ENCODE measurements around the gene SLIT3. TPM values are rescaled to one million over a fixed set of nuclear protein-coding genes. Genes with fewer than 3 reads are reported as not detected.

SLIT3 gene
- total and polyA plus RNA-seq, 9 of the 15 experiments (the other 6 are each of a cell fraction or from before 2014, with no cell fraction given), result 0.01 to 0.04 TPM; not detected in 7

DNA sequence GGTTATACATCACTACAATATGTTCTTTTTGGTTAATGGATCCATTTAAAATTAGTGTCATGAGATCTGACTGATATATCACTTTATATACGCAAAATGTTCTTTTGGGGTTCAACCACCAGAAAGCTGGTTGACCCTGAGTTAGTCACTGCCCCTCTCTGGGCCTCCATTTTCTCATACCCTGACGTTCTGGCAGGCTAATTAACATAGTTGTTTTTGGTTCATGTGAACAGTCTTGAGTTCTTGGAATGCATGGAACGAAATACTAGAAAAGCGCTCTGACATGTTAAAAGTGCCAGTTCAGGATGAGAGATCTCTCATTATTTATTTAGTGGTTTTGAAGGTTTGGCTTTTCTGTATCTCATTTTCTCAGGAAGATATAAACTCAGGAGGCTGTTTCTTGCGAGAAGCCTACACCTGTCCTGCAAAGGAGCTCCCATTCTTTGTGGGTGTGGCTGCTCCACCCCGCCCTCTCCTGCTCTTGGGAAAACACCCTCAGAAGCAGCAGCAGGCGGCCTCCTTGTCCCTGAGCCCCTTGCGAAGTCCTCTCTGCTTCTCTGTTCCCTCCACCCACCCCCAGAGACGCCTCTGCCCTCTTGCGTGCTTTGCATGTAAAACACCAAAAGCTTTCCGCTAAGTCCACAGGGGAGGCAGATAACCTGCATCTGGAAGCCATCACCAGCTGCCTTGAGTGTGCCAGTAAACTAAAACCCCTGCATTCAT, 419.4 kb downstream of the SLIT3 start:
- no peak for FAIRE-seq
- no peaks in the 10 kb centered on the region for H3K79me2 ChIP-seq (ENCODE audit: control insufficient read depth, insufficient read depth, low read length)
- no peaks in the 10 kb centered on the region for H3K9me1 ChIP-seq (ENCODE audit: control insufficient read depth, insufficient read depth, low read length)
- ChIA-PET CTCF (ENCODE audit: low intra/inter-chr PET ratio) (no interaction called here), POLR2A (interaction anchor here (0.6 to 1.5 kb wide), 2 partner anchors 18 to 120 kb away, joined by 3 to 4 read pairs; no protein-coding TSS in a partner anchor)
- no peaks in the 10 kb centered on the region for H3K9me3 ChIP-seq (replicated peaks; ENCODE audit: control insufficient read depth, insufficient read depth, low read depth, low read length)
- ATAC-seq, result peak; percentile 72
- peak; percentile 13 to 18 (median 14) for DNase-seq (ENCODE audit: extremely low read depth in 1 of 4, low spot score in 3 of 4)
- in situ Hi-C loops (cut with MboI), result no loop called here
- no peak overlapping the region for H3K4me3 ChIP-seq
- H3K36me3 ChIP-seq (ENCODE audit: control insufficient read depth, insufficient read depth, low read length), result no peaks in the 10 kb centered on the region
- H3K27ac ChIP-seq (ENCODE audit: extremely low read depth, low read depth, low read length), result no peak overlapping the region
- no peak overlapping the region for H2AFZ ChIP-seq (ENCODE audit: low read depth, low read length)
- TF ChIP-seq CTCF (IDR thresholded peaks at IDR 0.05 in 2 of 3, conservative IDR thresholded peaks at IDR 0.05 in 1 of 3; ENCODE audit: insufficient read depth in 2 of 3, low read depth in 1 of 3, low read length in 3 of 3) (peak in 2 of 3 experiments; percentile 19 to 25; a peak in 1 of 6 replicates), RAD21 (CRISPR knock-in tag; conservative IDR thresholded peaks at IDR 0.05 in 1 of 2, IDR thresholded peaks at IDR 0.05 in 1 of 2) (peak; percentile 35 to 39)
- TF ChIP-seq, protein P1, sequence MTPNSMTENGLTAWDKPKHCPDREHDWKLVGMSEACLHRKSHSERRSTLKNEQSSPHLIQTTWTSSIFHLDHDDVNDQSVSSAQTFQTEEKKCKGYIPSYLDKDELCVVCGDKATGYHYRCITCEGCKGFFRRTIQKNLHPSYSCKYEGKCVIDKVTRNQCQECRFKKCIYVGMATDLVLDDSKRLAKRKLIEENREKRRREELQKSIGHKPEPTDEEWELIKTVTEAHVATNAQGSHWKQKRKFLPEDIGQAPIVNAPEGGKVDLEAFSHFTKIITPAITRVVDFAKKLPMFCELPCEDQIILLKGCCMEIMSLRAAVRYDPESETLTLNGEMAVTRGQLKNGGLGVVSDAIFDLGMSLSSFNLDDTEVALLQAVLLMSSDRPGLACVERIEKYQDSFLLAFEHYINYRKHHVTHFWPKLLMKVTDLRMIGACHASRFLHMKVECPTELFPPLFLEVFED (CRISPR knock-in tag; conservative IDR thresholded peaks at IDR 0.05), result no peak
- peaks cover 5 to 48% of the 10 kb centered on the region in 2 experiments; a peak in 4 of 5 replicates for H3K27me3 ChIP-seq (ENCODE audit: control insufficient read depth in 2 of 2, insufficient read depth in 2 of 2, low read length in 2 of 2)
- intact Hi-C loops (cut with micrococcal nuclease), result no loop called here
- BruUV-seq (replicated peaks), result no TSS peak
- H4K20me1 ChIP-seq (replicated peaks; ENCODE audit: control insufficient read depth, insufficient read depth, low read length), result no peaks in the 10 kb centered on the region; the same call in 1 of the 2 replicates
- H3K4me2 ChIP-seq (ENCODE audit: insufficient read depth, low read length), result no peak overlapping the region
- H3K9ac ChIP-seq (ENCODE audit: insufficient read depth in 1 of 2, low read depth in 2 of 2, low read length in 2 of 2), result no peak overlapping the region
- WGBS (ENCODE audit: insufficient coverage, low coverage, missing lambda C conversion rate), result 2% methylated on average over 11 of the region's 11 CpGs
- no peaks in the 10 kb centered on the region for H3K4me1 ChIP-seq (replicated peaks in 1 of 2; ENCODE audit: control insufficient read depth in 2 of 2, insufficient read depth in 2 of 2, low read length in 2 of 2)
